Endothelial cell of umbilical vein (primary cell): ENCODE measurements around the gene FAM149B1. TPM values are rescaled to one million over a fixed set of nuclear protein-coding genes. Genes with fewer than 3 reads are reported as not detected.
A peak's percentile ranks its signal among the peaks of the same experiment; 100 is the strongest.

Experiments used
- BruUV-seq: library from RNA; stranded (reverse); fragments of 400-500 nt; replicated peaks from 2 replicates; lab custom pipeline; 2021; lab: Mats Ljungman, UMichigan
- CTCF ChIA-PET: fragments of 300-600, 350-600 bp; sonication (Branson Sonifier 250); formaldehyde crosslinking; loops from one replicate; lab custom pipeline; 2021; ENCODE audit warnings: antibody characterized with exemption, inconsistent platforms; lab: Charles Lee
- POLR2A ChIA-PET: fragments of 300-600, 350-600 bp; sonication (Branson Sonifier 250); formaldehyde crosslinking; loops from one replicate; lab custom pipeline; 2021; ENCODE audit warnings: antibody characterized with exemption, inconsistent platforms; lab: Charles Lee
- DNase-seq: peaks from one replicate; pipeline ENCODE4 v3.0.0-alpha.2; 2011; ENCODE audit warnings: low read depth, low spot score
- FAIRE-seq: peaks from 2 replicates; lab custom pipeline; 2011; peaks lifted over from hg19 to GRCh38; lab: Jason Lieb, UNC
- H2AFZ ChIP-seq: 2 replicates; pipeline ENCODE4 v1.6.0; 2012; ENCODE audit warnings: low read depth, low read length, control low read depth, inconsistent platforms
- H3K27ac ChIP-seq: 2 replicates; pipeline ENCODE4 v1.5.1; 2011; ENCODE audit warnings: low read depth, mild to moderate bottlenecking, control low read depth, low read length, moderate library complexity; ENCODE audit not compliant: insufficient read depth
- H3K27me3 ChIP-seq, 2 experiments: 2 replicates each; pipeline versions ENCODE4 v1.6.0 to v1.6.1; 2011; ENCODE audit warnings: low read length in 2 of 2, mixed read lengths in 1 of 2; ENCODE audit not compliant: control insufficient read depth in 2 of 2, insufficient read depth in 2 of 2
- H3K36me3 ChIP-seq, 2 experiments: 2 replicates in 1 of 2; 3 replicates in 1 of 2; pipeline ENCODE4 v1.5.1; 2011; ENCODE audit warnings: low read length in 2 of 2, mild to moderate bottlenecking in 1 of 2, moderate library complexity in 1 of 2; ENCODE audit not compliant: control insufficient read depth in 2 of 2, insufficient read depth in 2 of 2; ENCODE audit errors: extremely low read depth in 1 of 2
- H3K4me1 ChIP-seq: 3 replicates; pipeline ENCODE4 v1.5.1; 2011; ENCODE audit warnings: mild to moderate bottlenecking, low read length; ENCODE audit not compliant: control insufficient read depth, insufficient read depth; ENCODE audit errors: extremely low read depth
- H3K4me2 ChIP-seq: 2 replicates; pipeline ENCODE4 v1.6.1; 2011; ENCODE audit warnings: low read length, control low read depth, mixed read lengths; ENCODE audit not compliant: insufficient read depth
- H3K4me3 ChIP-seq, 3 experiments: fragments of 200-600 bp in 1 of 3; sonication (generic), shearing (Covaris generic) in 1 of 3; replicated peaks in 1 of 3; 2 replicates each; pipeline ENCODE4 v1.5.1; 2011 to 2016; ENCODE audit warnings: control low read depth in 3 of 3, low read length in 3 of 3, mild to moderate bottlenecking in 2 of 3, inconsistent platforms in 1 of 3, low read depth in 1 of 3, moderate library complexity in 1 of 3; ENCODE audit not compliant: insufficient read depth in 1 of 3
- H3K79me2 ChIP-seq: 2 replicates; pipeline ENCODE4 v1.6.0; 2012; ENCODE audit warnings: low read length, inconsistent platforms; ENCODE audit not compliant: control insufficient read depth, insufficient read depth
- H3K9ac ChIP-seq: replicated peaks from 2 replicates; pipeline ENCODE3; 2011; ENCODE audit warnings: low read length, control low read depth; ENCODE audit not compliant: insufficient read depth; ENCODE audit errors: extremely low read depth
- H3K9me1 ChIP-seq: replicated peaks from 3 replicates; pipeline ENCODE4 v1.6.0; 2011; ENCODE audit warnings: mild to moderate bottlenecking, low read length; ENCODE audit not compliant: control insufficient read depth, insufficient read depth; ENCODE audit errors: extremely low read depth
- H3K9me3 ChIP-seq: replicated peaks from 2 replicates; pipeline ENCODE4 v1.5.1; 2012; ENCODE audit warnings: low read length, inconsistent platforms; ENCODE audit not compliant: control insufficient read depth, insufficient read depth
- H4K20me1 ChIP-seq: replicated peaks from 2 replicates; pipeline ENCODE3; 2011; ENCODE audit warnings: mild to moderate bottlenecking, low read length; ENCODE audit not compliant: control insufficient read depth, insufficient read depth; ENCODE audit errors: extremely low read depth
- CTCF ChIP-seq, 2 donors: IDR thresholded peaks; 1 replicate in 1 of 2; 2 replicates in 1 of 2; pipeline ENCODE4 v1.5.1; 2011; ENCODE audit warnings: low read length in 2 of 2, mild to moderate bottlenecking in 2 of 2, moderate library complexity in 2 of 2, control low read depth in 1 of 2, inconsistent platforms in 1 of 2, low read depth in 1 of 2; ENCODE audit not compliant: insufficient read depth in 1 of 2; ENCODE audit errors: extremely low read depth in 1 of 2
- EZH2 ChIP-seq: IDR thresholded peaks from 2 replicates; pipeline ENCODE4 v1.6.1; 2012; ENCODE audit warnings: borderline replicate concordance, low read depth, mild to moderate bottlenecking, moderate library complexity, low read length, inconsistent platforms; ENCODE audit not compliant: severe bottlenecking
- FOS ChIP-seq: IDR thresholded peaks from 2 replicates; pipeline ENCODE4 v1.6.1; 2011; ENCODE audit warnings: mild to moderate bottlenecking, low read length, moderate library complexity, borderline replicate concordance; ENCODE audit not compliant: insufficient read depth
- GATA2 ChIP-seq: IDR thresholded peaks from 2 replicates; pipeline ENCODE4 v1.7.0; 2011; ENCODE audit warnings: low read depth, mild to moderate bottlenecking, moderate library complexity, mixed read lengths, low read length; ENCODE audit not compliant: insufficient read length, insufficient read depth
- JUN ChIP-seq: IDR thresholded peaks from 2 replicates; pipeline ENCODE4 v1.6.1; 2011; ENCODE audit warnings: borderline replicate concordance, low read depth; ENCODE audit not compliant: insufficient read length, insufficient read depth
- MAX ChIP-seq: IDR thresholded peaks from 2 replicates; pipeline ENCODE4 v1.6.1; 2011; ENCODE audit not compliant: insufficient read depth, insufficient read length
- MYC ChIP-seq: IDR thresholded peaks from one replicate; pipeline ENCODE4 v1.6.1; 2011; ENCODE audit warnings: mild to moderate bottlenecking, low read depth, low read length
- POLR2A ChIP-seq: IDR thresholded peaks from 2 replicates; pipeline ENCODE4 v1.6.1; 2012; ENCODE audit warnings: low read depth, mild to moderate bottlenecking, control low read depth, low read length
- POLR2AphosphoS5 ChIP-seq: IDR thresholded peaks from 2 replicates; pipeline ENCODE4 v1.6.1; 2012; ENCODE audit warnings: low read depth, mild to moderate bottlenecking, control low read depth, low read length, moderate library complexity; ENCODE audit not compliant: insufficient read depth
- dilution Hi-C: fragments of 300-500 bp; cut with MboI; formaldehyde crosslinking; loops from one replicate; pipeline ENCODE4 v1.15.0; 2019; ENCODE audit warnings: low sequenced_read_pairs; ENCODE audit not compliant: extremely low pct_ligation_motif_present
- intact Hi-C: fragments of 100-400 bp; cut with micrococcal nuclease; formaldehyde crosslinking; loops from one replicate; pipeline ENCODE4 v1.10.0; 2022
- polyA plus RNA-seq, 4 experiments: library from polyadenylated mRNA; depleted of rRNA in 3 of 4; stranded (reverse) in 3 of 4; unstranded in 1 of 4; fragments of >200 nt; gene quantifications; 2 replicates each; pipeline versions ENCODE4 v1.2.1 to v1.2.3, GENCODE V29; 2011 to 2012; ENCODE audit warnings: missing spikeins in 1 of 4
- total RNA-seq: library from RNA; stranded (reverse); gene quantifications from 2 replicates; pipeline ENCODE4 v1.2.3, GENCODE V29; 2021

FAM149B1 gene
- total and polyA plus RNA-seq, 2 donors (not counting 3 experiments of a cell fraction or from before 2014, with no cell fraction given) = 19.5 to 26.7 TPM

GRCh38 chr10:73252445-73253224 is 84.7 kb downstream of the FAM149B1 start, which contains the start of gene MRPS16:
MRPS16 (minus strand) TSS chr10:73252644; CDS start chr10:73252482, 162 bp downstream.
- BruUV-seq = TSS peak; percentile 73
- FAIRE-seq (peak; percentile 95), DNase-seq (peak; percentile 97)
- H3K4me2 ChIP-seq = peak within 1 kb of the TSS; percentile 92
- no peaks in the 10 kb centered on the region for H3K9me1 ChIP-seq
- no peaks in the 10 kb centered on the region for H3K27me3 ChIP-seq
- peak within 1 kb of the TSS; percentile 96 for H3K9ac ChIP-seq
- H3K9me3 ChIP-seq = no peaks in the 10 kb centered on the region
- ChIA-PET POLR2A (interaction anchor here (1.0 to 1.4 kb wide), 2 partner anchors 84 to 106 kb away, joined by 3 to 4 read pairs; partner anchors contain the start of genes CFAP70 and FAM149B1), CTCF (interaction anchor here (1.9 kb wide), 1 partner anchor 11 kb away, joined by 13 read pairs; no protein-coding TSS in a partner anchor)
- H3K79me2 ChIP-seq = peaks cover 26% of the 10 kb centered on the region
- peak within 1 kb of the TSS; percentile 81 for H3K27ac ChIP-seq
- H4K20me1 ChIP-seq = no peaks in the 10 kb centered on the region
- TF ChIP-seq POLR2AphosphoS5 = peak; percentile 92
- TF ChIP-seq MYC = peak; percentile 81
- TF ChIP-seq JUN = no peak
- peak; percentile 88 for TF ChIP-seq POLR2A
- no peak for TF ChIP-seq GATA2
- TF ChIP-seq FOS = peak; percentile 81
- TF ChIP-seq CTCF (IDR thresholded peaks at IDR 0.05; ENCODE audit: extremely low read depth in 1 of 2, insufficient read depth in 1 of 2, low read depth in 1 of 2, low read length in 2 of 2) = no peak
- no peak for TF ChIP-seq MAX
- no peak for TF ChIP-seq EZH2
- dilution Hi-C loops (no loop called here), intact Hi-C loops (loop anchor here (5.0 kb wide), 1 partner anchor 105 kb away; the partner anchor contains the start of gene CFAP70)
- H2AFZ ChIP-seq = peak within 1 kb of the TSS; percentile 40
- H3K4me1 ChIP-seq = peaks cover 23% of the 10 kb centered on the region
- peak within 1 kb of the TSS; percentile 60 to 91 (median 83) for H3K4me3 ChIP-seq
- peaks cover 2 to 6% of the 10 kb centered on the region in 2 experiments for H3K36me3 ChIP-seq
